HG02981 (cell line): ENCODE data around the gene IFNA14.
"Not testable (repeated sequence)": the region's sequence is repeated elsewhere in the genome, so short reads cannot be mapped to it uniquely, and the experiment has no call there.

Experiments
- ATAC-seq: cut with Tn5 transposase; IDR thresholded peaks from one replicate; pipeline ENCODE4 v1.9.1; 2021; ENCODE audit warnings: mild to moderate bottlenecking, moderate library complexity; ENCODE audit not compliant: unreplicated experiment

The IFNA14 gene

DNA sequence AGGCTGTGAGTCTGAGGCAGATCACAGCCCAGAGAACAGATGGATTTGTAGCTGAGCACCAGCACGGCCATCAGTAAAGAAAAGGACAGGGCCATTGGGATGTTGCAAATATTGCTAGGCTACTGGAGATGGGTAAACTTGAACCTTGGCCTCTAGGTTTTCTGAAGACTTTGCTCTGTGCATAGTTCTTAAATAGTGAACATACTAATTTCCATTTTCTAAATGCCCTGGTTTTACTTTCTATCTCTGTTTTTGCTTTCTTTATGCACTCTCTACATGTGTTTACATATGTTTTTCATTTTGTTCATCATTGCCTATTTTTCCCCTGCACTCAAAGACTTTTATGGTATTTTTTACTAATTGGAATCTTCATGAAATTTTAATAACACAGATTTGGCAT is 22.6 kb downstream of the IFNA14 start, which contains the start of gene IFNA16:
TSS of gene IFNA16 (minus strand) at position 101 of the 400 bp plus-strand sequence. CDS start at position 95, 6 bp downstream.
- not testable (repeated sequence) for ATAC-seq

DNA sequence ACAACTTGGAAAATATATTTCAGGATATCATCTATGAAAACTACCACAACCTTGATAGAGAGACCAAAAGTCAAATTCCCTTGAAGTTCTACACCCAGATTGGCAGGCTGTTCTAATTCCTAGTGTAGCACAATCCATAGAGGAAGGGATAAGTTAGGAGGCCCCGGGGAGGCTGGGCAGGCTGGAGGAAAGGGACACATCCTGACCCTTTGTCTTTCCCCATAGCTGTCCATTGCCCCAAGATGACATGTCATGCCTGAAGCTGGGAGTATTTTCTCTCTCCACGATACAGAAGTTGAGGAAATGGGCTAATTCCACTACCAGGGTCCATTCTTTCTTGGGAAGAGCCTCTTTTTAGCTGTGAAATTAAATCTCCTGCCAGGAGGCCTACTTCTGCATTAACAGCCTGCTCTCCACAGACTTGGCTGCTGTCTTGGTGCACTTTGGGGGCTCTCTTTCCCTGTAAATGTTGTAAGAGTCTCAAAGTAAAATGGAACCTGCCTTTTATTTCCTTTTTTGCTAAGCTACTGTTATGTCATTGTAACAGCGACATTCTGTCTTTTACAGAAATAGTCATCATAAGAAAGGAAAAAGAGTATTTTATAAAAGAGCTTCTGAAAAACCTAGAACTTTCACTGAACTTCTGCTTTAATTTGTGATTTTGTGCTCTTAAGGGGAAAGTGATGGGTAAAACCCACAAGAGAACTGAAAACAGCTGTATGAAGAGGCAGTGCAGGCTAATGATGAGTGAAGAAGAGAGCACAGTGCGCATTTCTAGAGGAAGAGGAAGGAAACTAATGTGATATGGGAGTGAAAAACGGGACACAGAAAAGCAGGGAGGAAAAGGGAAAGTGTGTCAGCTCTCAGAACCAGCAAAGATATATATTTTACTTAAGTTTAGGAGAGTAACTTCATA is 26.1 kb downstream of the IFNA14 start:
- peak; percentile 68 for ATAC-seq

DNA sequence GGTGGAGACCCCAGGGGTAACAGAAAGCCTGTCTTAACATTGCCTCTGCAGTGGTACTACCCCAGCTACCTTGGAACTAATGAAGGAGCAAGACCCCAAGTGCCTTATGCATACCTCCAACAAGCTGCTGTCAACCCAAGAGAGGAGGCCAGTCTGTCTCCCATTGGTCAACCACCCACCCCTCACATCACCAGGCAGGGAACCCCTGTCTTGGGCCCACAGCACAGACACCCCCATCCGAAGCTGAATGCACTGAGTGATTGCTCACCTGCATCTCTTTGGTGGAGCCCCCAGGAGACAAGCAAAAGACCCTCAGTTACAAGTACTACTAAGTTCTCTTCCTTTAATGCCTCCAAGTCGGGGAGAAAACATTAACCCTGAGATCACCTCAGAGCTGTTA is 27.6 kb downstream of the IFNA14 start:
- ATAC-seq = not testable (repeated sequence)

DNA sequence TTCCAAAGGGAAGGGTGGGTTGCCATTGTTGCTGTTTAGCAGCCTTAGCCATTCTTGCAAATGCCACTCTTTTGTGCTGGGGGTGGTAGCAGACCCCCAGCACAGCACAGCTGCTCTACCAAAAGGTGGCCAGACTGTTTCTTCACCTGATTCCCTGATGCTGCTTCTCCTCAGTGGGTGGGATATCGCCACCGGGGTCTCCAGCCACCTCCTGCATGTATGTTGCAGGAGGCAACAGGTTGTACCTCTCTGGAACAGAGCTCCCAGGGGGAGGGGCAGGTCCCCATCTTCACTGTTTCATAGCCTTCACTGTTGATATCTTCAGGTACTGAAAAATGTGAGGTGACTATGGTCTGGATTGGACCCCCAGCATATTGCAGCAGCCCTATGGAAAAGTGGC is 29.0 kb downstream of the IFNA14 start:
- ATAC-seq = not testable (repeated sequence)

DNA sequence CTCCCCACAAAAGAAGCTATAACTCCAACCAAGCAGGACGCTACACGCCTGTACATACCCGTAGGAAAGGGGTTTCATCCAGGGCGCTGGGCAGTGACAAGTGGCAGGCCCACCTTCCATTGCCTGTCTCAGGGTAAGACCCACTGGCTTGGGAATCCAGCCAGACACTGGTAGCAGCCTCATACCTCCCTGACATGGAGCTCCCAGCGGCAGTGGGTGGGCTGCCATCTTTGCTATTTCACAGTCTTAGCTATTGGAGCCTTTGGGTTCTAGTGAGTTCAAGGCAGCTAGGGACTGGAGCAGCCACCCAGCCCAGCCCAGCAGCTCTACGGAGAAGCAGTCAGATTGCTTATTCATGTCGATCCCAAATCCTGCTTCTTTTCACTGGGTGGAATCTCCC is 29.5 kb downstream of the IFNA14 start:
- no peak for ATAC-seq

DNA sequence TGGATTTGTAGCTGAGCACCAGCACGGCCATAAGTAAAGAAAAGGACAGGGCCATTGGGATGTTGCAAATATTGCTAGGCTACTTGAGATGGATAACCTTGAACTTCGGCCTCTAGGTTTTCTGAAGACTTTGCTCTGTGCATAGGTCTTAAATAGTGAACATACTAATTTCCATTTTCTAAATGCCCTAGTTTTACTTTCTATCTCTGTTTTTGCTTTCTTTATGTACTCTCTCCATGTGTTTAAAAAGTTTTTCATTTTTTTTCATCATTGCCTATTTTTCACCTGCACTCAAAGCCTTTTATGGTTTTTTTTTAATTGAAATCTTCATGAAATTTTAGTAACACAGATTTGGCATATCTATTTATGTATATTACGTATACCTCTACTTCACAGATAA is 32.8 kb downstream of the IFNA14 start, which contains the start of gene IFNA10:
TSS of gene IFNA10 (minus strand) at position 101 of the 400 bp plus-strand sequence. CDS start at position 55, 46 bp downstream.
- not testable (repeated sequence) for ATAC-seq

DNA sequence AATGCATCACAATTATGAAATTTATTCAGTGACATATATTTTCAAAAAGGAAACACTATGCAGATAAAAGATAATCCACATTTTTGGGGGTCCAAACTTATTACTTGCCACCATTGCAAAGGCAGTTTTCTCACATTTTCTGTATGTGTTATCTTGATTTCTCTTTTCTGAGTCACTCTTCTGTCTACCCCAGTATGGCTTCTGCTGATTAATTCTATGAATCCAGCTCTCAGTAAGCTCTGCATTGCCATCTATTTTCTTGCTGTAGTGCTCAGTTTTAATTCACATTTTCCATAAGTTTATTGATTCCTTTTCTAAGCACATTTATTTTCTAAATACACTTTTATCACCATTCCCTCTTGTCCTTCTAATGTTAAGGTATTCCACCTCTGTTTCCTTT is 34.6 kb downstream of the IFNA14 start:
- ATAC-seq = no peak

DNA sequence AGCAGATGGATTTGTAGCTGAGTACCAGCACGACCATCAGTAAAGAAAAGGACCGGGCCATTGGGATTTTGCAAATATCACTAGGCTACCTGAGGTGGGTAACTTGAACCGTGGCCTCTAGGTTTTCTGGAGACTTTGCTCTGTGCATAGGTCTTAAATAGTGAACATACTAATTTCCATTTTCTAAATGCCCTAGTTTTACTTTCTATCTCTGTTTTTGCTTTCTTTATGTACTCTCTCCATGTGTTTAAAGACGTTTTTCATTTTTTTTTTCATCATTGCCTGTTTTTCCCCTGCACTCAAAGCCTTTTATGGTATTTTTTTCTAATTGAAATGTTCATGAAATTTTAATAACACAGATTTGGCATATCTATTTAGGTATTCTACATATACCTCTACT is 37.7 kb downstream of the IFNA14 start, which contains the start of gene IFNA7:
TSS of gene IFNA7 (minus strand) at position 101 of the 400 bp plus-strand sequence. CDS start at position 61, 40 bp downstream.
- not testable (repeated sequence) for ATAC-seq

DNA sequence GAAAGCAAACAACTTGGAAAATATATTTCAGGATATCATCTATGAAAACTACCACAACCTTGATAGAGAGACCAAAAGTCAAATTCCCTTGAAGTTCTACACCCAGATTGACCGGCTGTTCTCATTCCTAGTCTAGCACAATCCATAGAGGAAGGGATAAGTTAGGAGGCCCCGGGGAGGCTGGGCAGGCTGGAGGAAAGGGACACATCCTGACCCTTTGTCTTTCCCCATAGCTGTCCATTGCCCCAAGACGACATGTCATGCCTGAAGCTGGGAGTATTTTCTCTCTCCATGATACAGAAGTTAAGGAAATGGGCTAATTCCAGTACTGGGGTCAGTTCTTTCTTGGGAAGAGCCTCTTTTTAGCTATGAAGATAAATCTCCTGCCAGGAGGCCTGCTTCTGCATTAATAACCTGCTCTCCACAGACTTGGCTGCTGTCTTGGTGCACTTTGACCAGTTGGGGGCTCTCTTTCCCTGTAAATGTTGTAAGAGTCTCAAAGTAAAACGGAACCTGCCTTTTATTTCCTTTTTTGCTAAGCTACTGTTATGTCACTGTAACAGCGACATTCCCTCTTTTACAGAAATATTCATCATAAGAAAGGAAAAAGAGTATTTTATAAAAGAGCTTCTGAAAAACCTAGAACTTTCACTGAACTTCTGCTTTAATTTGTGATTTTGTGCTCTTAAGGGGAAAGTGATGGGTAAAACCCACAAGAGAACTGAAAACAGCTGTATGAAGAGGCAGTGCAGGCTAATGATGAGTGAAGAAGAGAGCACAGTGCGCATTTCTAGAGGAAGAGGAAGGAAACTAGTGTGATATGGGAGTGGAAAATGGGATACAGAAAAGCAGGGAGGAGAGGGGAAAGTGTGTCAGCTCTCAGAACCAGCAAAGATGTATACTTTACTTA is 44.7 kb downstream of the IFNA14 start:
- peak; percentile 93 for ATAC-seq
